ENCODE measurements around the gene BEST4.
"Not testable (repeated sequence)": the region's sequence is repeated elsewhere in the genome, so short reads cannot be mapped to it uniquely, and the experiment has no call there.

BEST4 gene

GRCh38 chr1:44830900-44831304 is 42.9 kb upstream of the BEST4 start:
- no peak overlapping the region for H3K4me3 ChIP-seq (ENCODE audit: low read depth, low read length)
- DNase-seq (ENCODE audit: low read depth) = no peak
- TF ChIP-seq CTCF (IDR thresholded peaks at IDR 0.05; ENCODE audit: control insufficient read depth, extremely low read depth, insufficient read depth) = no peak

GRCh38 chr1:44829506-44830384 is 41.8 kb upstream of the BEST4 start:
- no peak for DNase-seq (ENCODE audit: low read depth)
- H3K4me3 ChIP-seq (ENCODE audit: low read depth, low read length) = no peak overlapping the region
- TF ChIP-seq CTCF (IDR thresholded peaks at IDR 0.05; ENCODE audit: control insufficient read depth, extremely low read depth, insufficient read depth) = no peak

- no peak for TF ChIP-seq CTCF (IDR thresholded peaks at IDR 0.05; ENCODE audit: control insufficient read depth, extremely low read depth, insufficient read depth)
- no peak overlapping the region for H3K4me3 ChIP-seq (ENCODE audit: low read depth, low read length)
- DNase-seq (ENCODE audit: low read depth) = no peak
Measured at GRCh38 chr1:44828841-44829440, 41.0 kb upstream of the BEST4 start.

GRCh38 chr1:44828003-44828651 is 40.2 kb upstream of the BEST4 start:
- H3K4me3 ChIP-seq (ENCODE audit: low read depth, low read length) = no peak overlapping the region
- no peak for TF ChIP-seq CTCF (IDR thresholded peaks at IDR 0.05; ENCODE audit: control insufficient read depth, extremely low read depth, insufficient read depth)
- DNase-seq (ENCODE audit: low read depth) = no peak

- DNase-seq (ENCODE audit: low read depth) = no peak
- no peak for TF ChIP-seq CTCF (IDR thresholded peaks at IDR 0.05; ENCODE audit: control insufficient read depth, extremely low read depth, insufficient read depth)
- no peak overlapping the region for H3K4me3 ChIP-seq (ENCODE audit: low read depth, low read length)
Measured at GRCh38 chr1:44827197-44828002, 39.4 kb upstream of the BEST4 start.

- no peak for DNase-seq (ENCODE audit: low read depth)
- H3K4me3 ChIP-seq (ENCODE audit: low read depth, low read length) = no peak overlapping the region
- no peak for TF ChIP-seq CTCF (IDR thresholded peaks at IDR 0.05; ENCODE audit: control insufficient read depth, extremely low read depth, insufficient read depth)
Measured at GRCh38 chr1:44826375-44827196, 38.6 kb upstream of the BEST4 start.

GRCh38 chr1:44824392-44824791 is 36.4 kb upstream of the BEST4 start:
- H3K4me3 ChIP-seq (ENCODE audit: low read depth, low read length) = not testable (repeated sequence)

More at GRCh38 chr1:44824392-44824791, 36.4 kb upstream of the BEST4 start:
- DNase-seq (ENCODE audit: low read depth) = not testable (repeated sequence)

All from LNCaP clone FGC (cell line).